SW480 (cell line): ENCODE data around the gene PFKM.

Experiments used
- DNase-seq: peaks from one replicate; pipeline ENCODE4 v3.0.0-alpha.2; 2016; ENCODE audit warnings: low spot score

PFKM gene

DNA sequence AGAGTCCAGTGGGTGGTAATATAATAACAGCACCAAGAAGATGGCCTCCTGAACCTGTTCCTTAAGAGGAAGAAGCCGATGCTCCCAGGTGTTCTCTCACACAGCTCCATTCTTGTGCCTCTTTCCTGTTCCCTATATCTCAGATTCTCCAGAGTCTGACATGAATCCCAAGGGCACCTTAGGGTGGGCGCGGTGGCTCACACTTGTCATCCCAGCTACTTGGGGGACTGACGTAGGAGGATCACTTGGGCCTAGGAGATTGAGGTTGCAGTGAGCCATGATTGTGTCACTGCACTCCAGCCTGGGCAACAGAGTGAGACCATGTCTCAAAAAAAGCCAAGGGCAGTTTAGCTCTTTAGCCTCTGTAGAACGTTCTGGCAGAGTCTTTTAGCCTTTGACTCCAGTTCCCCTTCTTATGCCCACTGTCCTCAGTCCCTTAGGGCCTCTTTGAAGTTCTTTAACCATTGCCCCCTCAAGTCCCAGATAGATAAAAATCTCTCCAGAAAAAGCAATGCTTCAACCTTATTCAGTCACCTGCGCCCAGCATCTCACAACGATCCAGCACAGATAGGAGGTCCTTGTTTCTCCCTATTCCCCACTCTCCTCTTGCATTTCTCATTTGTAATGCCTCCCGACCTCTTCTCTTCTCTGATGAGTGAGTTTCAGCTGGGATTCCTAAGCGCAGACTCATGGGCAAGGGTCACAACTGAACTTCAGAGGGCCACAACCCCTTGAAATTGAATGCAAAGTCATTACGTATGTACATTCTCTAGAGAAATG is 68.9 kb downstream of the PFKM start:
- DNase-seq, result no peak

DNA sequence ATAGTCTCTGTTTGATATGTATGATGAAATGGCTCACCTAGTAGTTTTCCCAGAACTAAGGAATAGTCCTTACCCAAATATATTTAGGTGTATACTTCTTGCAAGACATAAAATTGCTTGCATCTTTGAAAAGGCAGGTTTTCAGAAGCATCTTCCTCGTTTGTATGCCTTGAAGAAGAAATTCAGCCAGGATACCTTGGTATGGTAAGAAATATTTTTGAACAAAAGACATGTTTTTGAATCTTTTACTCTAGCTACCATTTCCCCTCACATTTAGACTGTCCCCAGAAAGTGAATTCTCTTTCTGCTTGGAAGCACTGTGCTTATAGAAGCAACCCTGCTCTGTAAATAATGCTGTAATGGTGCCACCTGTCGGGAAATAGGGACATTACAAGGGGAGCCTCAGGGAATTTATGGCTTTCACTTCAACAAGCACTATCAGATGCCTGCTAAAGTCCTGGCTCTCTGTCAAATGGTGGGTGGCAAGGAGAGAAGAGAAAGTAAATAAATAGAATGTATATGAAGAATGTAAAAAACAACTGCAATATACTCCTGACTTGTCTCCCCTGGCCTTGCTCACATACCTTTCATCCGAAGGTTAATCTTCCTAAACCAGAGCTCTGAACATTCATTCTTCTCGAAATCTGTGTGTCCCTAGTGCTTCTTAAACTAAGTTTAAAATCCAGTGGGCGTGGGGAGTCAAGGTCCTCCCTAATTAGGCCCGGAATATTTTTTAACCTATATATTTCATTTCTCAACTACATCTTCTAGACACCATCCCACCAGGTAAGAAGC is 70.4 kb downstream of the PFKM start:
- DNase-seq, result peak; percentile 72

DNA sequence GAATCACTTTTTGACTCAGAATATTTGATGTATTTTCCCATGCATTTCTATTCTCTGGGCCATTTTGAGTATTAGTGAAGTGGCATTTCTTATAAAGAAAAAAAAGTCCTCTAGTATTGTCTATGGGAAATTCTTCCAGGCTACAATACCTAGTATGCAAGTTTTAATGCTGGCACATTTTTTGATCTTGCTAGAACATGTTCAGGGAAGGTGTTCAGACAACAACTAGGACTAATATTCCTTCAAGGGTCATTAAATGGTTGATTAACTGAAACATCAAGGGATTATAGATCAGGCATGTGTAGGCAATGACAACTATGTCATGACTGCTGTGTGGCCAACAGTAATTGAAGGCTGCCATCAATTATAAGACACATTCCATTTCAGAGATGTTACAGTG is 71.9 kb downstream of the PFKM start:
- no peak for DNase-seq

DNA sequence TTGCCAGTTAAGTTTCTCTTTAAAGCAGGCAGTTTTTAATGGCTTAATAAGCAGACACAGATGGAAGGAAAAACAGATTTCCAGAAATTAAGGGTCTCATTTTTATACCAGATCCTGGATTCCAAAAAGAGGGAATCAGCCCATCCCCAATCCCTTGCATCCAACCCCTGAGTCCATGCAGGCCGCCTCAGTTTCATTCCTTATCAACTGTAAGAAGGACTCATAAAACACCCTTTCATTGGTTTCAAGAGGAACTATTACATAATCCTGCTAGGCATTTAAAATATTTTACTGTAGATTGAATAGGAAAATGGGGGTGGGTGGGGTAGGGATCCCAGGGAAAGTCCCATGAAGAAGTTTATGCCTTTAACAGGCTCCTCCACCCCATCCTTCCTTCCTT is 73.7 kb downstream of the PFKM start:
- DNase-seq, result no peak

DNA sequence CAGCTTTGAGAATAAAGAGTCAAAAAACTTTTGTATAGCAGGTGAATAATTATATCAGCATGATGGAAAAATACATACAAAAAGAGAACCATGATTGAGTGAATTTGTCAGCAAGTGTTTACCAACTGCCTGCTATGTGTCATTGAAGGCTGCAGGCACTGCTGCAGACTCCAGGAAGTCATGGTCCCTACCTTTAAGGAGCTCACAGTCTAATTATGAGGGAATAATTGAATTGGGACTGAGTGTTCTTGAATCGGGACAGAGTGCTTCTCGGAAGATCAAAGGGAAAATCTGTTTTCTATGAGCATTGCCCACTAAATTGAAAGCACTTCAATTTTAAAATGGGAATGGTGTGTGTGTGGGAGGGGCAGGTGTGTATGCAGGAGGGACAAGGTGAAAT is 74.5 kb downstream of the PFKM start:
- no peak for DNase-seq

DNA sequence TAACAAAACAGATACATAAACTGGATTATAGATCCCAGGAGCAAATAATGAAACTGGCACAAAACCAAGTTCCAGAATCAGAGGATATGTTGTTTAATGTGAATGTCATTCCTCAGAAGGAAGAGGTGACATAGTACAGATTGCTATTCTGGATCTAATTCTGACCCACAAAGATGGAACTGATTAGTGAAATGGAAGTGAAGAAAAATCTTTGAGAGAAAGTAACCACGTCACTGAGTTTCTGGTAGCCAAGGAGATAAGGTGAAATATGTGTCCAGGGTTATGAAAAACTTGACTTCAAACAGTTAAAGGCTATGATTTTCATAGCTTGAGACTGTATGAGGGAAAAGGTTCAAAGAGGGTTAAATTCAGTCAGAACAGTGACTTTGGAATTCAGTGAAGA is 75.6 kb downstream of the PFKM start:
- DNase-seq, result no peak
